Lower lobe of right lung (tissue), 2 donors: Measurements from ENCODE around the gene DEDD. TPM values are rescaled to one million over a fixed set of nuclear protein-coding genes. Genes with fewer than 3 reads are reported as not detected.

Experiments
- ATAC-seq, 2 donors: fragments of 200-7000 bp; cut with Tn5 transposase; one replicate each; pipeline ENCODE4 v1.9.1; 2020 to 2022; ENCODE audit warnings: mild to moderate bottlenecking in 2 of 2, moderate library complexity in 2 of 2
- DNase-seq: peaks from one replicate; pipeline ENCODE4 v3.0.0-alpha.2; 2020
- H3K27ac ChIP-seq: fragments of 200-600 bp; one replicate; pipeline ENCODE4 v1.8.0; 2022
- H3K27me3 ChIP-seq: fragments of 200-600 bp; one replicate; pipeline ENCODE4 v1.8.0; 2022; ENCODE audit warnings: low read depth
- H3K36me3 ChIP-seq: fragments of 200-600 bp; one replicate; pipeline ENCODE4 v1.8.0; 2022; ENCODE audit warnings: mild to moderate bottlenecking
- H3K4me1 ChIP-seq: fragments of 200-600 bp; one replicate; pipeline ENCODE4 v1.8.0; 2022
- H3K4me3 ChIP-seq: fragments of 200-600 bp; one replicate; pipeline ENCODE4 v1.8.0; 2022; ENCODE audit warnings: mild to moderate bottlenecking
- H3K9me3 ChIP-seq: fragments of 200-600 bp; one replicate; pipeline ENCODE4 v1.8.0; 2022
- intact Hi-C: fragments of 100-400 bp; cut with DNase I; formaldehyde crosslinking; loops from one replicate; pipeline ENCODE4 v1.11.0; 2022
- total RNA-seq: library from RNA; stranded (reverse); fragmentation: NEBNext Ultra II Directional; extraction: Animal tissue kit (Norgen Biotek cat#: 25700); gene quantifications from one replicate; pipeline ENCODE4 v1.2.1, GENCODE V29; 2021
- TF ChIP-seq, protein P1 (sequence below): fragments of 200-600 bp; IDR thresholded peaks from one replicate; pipeline ENCODE4 v1.8.0; 2022; ENCODE audit warnings: antibody characterized with exemption, mild to moderate bottlenecking
- donor health status: DM: no; HTN: yes; CAD: no; lungs with severe emphysema.

Gene DEDD
- total RNA-seq, 1 donor from 2014 or later: 38.3 TPM

- H3K27ac ChIP-seq: peak overlapping the region; percentile 14
These were observed 46.0 kb downstream of the DEDD start for GRCh38 chr1:161086457-161086856.

DNA sequence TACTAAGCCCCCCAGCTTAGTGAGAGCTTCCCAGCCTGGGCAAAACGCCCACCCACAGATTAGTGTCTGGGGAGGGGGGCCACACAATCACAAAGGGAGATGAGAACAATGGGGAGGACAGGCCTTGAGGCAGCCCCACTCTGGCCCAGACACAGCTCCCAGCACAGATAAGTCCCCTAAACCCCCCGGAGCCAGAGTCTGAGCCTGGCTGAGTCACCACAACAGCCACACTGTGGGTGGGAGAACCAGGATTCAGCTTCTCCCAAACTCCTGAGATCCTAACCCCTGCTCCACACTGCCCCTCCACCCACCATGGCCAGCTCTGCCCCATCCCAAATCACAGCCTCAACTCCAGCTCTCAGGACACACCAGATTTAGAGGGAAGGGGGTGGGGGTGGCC is 47.3 kb downstream of the DEDD start:
- no peaks in the 10 kb centered on the region for H3K27me3 ChIP-seq
- peak overlapping the region; percentile 18 for H3K27ac ChIP-seq
- ATAC-seq (no peak), DNase-seq (no peak)
- intact Hi-C loops: no loop called here
- H3K4me1 ChIP-seq: peaks cover 35% of the 10 kb centered on the region
- H3K36me3 ChIP-seq: no peaks in the 10 kb centered on the region
- H3K9me3 ChIP-seq: no peaks in the 10 kb centered on the region
- H3K4me3 ChIP-seq: no peak overlapping the region
- TF ChIP-seq, protein P1, sequence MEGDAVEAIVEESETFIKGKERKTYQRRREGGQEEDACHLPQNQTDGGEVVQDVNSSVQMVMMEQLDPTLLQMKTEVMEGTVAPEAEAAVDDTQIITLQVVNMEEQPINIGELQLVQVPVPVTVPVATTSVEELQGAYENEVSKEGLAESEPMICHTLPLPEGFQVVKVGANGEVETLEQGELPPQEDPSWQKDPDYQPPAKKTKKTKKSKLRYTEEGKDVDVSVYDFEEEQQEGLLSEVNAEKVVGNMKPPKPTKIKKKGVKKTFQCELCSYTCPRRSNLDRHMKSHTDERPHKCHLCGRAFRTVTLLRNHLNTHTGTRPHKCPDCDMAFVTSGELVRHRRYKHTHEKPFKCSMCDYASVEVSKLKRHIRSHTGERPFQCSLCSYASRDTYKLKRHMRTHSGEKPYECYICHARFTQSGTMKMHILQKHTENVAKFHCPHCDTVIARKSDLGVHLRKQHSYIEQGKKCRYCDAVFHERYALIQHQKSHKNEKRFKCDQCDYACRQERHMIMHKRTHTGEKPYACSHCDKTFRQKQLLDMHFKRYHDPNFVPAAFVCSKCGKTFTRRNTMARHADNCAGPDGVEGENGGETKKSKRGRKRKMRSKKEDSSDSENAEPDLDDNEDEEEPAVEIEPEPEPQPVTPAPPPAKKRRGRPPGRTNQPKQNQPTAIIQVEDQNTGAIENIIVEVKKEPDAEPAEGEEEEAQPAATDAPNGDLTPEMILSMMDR: no peak

More at GRCh38 chr1:161086457-161086856, 46.0 kb downstream of the DEDD start:
- H3K36me3 ChIP-seq: no peaks in the 10 kb centered on the region
- H3K9me3 ChIP-seq: no peaks in the 10 kb centered on the region
- H3K4me1 ChIP-seq: peaks cover 30% of the 10 kb centered on the region
- ATAC-seq (no peak), DNase-seq (no peak)
- H3K27me3 ChIP-seq: no peaks in the 10 kb centered on the region
- TF ChIP-seq, protein P1: no peak
- H3K4me3 ChIP-seq: no peak overlapping the region
- intact Hi-C loops: no loop called here

GRCh38 chr1:161084597-161084988 is 47.9 kb downstream of the DEDD start:
- H3K4me1 ChIP-seq: peaks cover 33% of the 10 kb centered on the region
- no peak for DNase-seq
- intact Hi-C loops: no loop called here

GRCh38 chr1:161083748-161084596 is 48.5 kb downstream of the DEDD start:
- intact Hi-C loops: no loop called here
- H3K27ac ChIP-seq: peak overlapping the region; percentile 80
- H3K27me3 ChIP-seq: no peaks in the 10 kb centered on the region
- no peaks in the 10 kb centered on the region for H3K9me3 ChIP-seq
- no peak for DNase-seq
- TF ChIP-seq, protein P1: no peak
- ATAC-seq: peak in 1 of 2 donors; percentile 1
- H3K36me3 ChIP-seq: no peaks in the 10 kb centered on the region
- H3K4me1 ChIP-seq: peaks cover 33% of the 10 kb centered on the region
- H3K4me3 ChIP-seq: no peak overlapping the region

More at GRCh38 chr1:161084597-161084988, 47.9 kb downstream of the DEDD start:
- no peak overlapping the region for H3K4me3 ChIP-seq
- H3K27me3 ChIP-seq: no peaks in the 10 kb centered on the region
- no peak for ATAC-seq
- no peaks in the 10 kb centered on the region for H3K36me3 ChIP-seq
- H3K27ac ChIP-seq: peak overlapping the region; percentile 80
- H3K9me3 ChIP-seq: no peaks in the 10 kb centered on the region
- TF ChIP-seq, protein P1: no peak

- H3K36me3 ChIP-seq: no peaks in the 10 kb centered on the region
- H3K4me3 ChIP-seq: no peak overlapping the region
- peak overlapping the region; percentile 80 for H3K27ac ChIP-seq
- H3K4me1 ChIP-seq: peaks cover 33% of the 10 kb centered on the region
- ATAC-seq: peak; percentile 96 to 97
- TF ChIP-seq, protein P1: no peak
- intact Hi-C loops: no loop called here
- peak; percentile 95 for DNase-seq
- no peaks in the 10 kb centered on the region for H3K27me3 ChIP-seq
- H3K9me3 ChIP-seq: no peaks in the 10 kb centered on the region
These were observed 49.3 kb downstream of the DEDD start for GRCh38 chr1:161082996-161083747.
